SH-SY5Y (cell line): ENCODE measurements around the gene BCAT1.

ENCODE experiments used
- GATA2 ChIP-seq: IDR thresholded peaks from 2 replicates; pipeline ENCODE4 v1.6.1; 2011; ENCODE audit warnings: mild to moderate bottlenecking, low read depth, low read length
- GATA3 ChIP-seq: IDR thresholded peaks from 2 replicates; pipeline ENCODE4 v1.6.1; 2011; ENCODE audit warnings: low read depth, mild to moderate bottlenecking, low read length, moderate library complexity

Gene BCAT1

DNA sequence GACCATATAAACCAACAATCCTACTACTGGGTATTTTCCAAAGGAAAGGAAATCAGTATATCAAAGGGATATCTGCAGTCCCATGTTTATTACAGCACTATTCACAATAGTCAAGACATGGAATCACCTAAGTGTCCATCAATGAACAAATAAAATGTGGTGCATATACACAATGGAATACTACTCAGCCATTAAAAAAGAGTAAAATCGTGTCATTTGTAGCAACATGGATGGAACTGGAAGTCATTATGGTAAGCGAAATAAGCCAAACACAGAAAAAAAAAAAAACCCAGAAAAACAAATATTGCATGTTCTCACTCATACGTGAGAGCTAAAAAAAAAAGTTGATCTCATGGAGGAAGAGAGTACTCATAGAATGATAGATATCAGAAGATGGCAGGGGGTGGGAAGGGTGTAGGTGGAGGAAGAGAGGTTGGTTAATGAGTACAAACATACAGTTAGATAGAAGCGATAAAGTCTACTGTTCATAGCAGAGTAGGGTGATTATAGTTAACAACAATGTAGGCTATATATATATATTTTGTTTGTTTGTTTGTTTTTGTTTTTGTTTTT, 49.3 kb downstream of the BCAT1 start:
- TF ChIP-seq GATA2 (no peak), GATA3 (no peak)

- no peak for TF ChIP-seq GATA2
- TF ChIP-seq GATA3 = no peak
These were observed 50.3 kb downstream of the BCAT1 start for GRCh38 chr12:24898606-24899005.

DNA sequence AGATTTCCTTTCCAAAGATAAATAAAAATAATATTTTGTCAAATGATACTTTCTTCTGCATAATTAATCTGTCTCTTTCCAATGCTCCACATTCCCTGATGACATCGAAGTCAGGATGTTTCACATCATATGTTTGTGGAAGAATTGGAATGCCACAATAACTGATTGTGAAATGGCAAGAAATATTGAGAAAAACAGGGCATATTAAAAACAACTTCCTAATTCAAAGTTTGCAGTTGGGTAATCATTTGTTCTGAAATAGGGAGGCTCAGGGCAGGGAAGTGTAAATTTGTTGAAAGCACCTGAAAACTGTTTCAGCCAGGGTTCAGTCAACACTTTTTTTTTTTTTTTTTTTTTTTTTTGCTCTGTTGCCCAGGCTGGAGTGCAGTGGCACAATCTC, 50.7 kb downstream of the BCAT1 start:
- TF ChIP-seq GATA2 = no peak
- TF ChIP-seq GATA3 = no peak

- TF ChIP-seq GATA2 (no peak), GATA3 (no peak)
These were observed 52.7 kb downstream of the BCAT1 start for GRCh38 chr12:24896171-24896570.

DNA sequence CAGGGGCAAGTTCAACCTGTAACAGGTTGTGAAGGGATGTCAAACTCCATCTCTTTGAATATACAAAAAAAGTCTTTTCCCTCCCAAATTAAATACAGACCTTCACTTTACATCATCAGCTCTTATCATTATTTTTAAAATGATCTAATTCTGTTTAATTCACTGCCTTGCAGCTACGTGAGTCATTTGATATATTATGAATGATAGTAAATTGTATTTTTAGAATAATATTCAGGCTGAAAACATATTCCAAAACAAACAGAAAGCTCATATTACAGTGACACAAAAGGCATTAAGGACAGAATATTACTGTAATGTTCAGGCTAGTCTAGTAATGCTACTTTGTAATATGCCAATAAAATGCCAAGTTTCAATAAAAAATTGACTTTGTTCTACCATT, 53.3 kb downstream of the BCAT1 start:
- TF ChIP-seq GATA3 (no peak), GATA2 (no peak)

DNA sequence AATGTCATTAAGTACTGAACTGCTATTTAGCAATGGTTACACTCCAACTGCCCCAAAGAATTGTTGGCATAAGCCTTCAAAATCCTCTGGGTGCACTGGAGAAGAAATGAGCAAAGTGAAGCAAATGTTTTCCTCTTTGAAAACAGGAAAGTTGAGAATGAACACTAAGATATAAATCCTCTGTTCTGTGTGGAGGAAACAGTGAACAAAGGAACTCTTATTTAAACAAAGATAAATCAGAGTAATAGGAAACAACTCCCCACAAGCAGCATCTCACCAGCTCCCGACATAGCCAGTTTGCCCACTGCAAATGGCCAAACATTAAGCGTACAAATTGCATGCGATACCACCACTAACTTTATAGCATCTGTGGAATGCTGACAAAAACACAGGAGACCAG, 54.0 kb downstream of the BCAT1 start:
- TF ChIP-seq GATA3 = no peak
- TF ChIP-seq GATA2 = no peak

DNA sequence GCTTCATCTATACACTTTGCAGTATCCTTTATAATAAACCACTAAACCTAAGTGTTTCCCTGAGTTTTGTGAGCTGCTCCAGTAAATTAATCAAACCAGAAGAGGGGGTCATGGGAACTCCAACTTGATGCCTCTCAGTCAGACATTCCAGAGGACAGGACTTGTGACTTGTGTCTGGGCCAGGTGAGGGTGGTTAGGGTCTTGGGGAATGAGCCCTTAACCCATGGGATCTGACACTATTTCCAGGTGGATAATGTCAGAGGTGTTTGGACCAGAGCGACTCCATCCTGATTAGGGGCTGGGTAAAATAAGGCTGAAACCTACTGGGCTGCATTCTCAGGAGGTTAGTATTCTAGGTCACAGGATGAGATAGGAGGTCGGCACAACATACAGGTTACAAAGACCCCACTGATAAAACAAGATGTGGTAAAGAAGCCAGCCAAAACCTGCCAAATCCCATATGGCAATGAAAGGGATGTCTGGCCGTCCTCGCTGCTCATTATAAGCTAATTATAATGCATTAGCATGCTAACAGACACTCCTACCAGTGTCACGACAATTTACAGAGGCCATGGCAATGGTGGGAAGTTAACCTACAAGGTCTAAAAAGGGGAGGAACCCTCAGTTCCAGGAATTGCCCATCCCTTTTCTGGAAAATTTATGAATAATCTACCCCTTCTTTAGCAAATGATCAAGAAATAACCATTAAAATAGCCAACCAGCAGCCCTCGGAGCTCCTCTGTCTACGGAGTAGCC, 58.7 kb downstream of the BCAT1 start:
- TF ChIP-seq GATA2 (no peak), GATA3 (no peak)

DNA sequence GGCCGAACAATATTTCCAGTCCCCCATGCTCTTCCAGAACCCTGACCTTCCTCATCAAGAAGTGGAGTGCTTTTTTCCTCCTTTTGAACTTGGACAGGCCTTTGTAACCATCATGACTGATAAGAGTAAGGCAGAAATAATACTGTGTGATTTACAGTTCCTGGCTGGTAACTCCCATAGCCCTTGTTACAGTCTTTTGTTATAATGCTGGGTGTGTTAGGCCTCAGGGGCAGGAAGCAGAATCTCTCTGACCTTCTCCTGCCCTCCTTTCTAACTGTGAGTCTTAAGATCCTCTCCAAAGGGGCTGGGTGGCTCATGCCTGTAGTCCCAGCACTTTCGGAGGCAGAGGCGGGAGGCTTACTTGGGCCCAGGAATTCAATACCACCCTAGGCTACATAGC, 59.5 kb downstream of the BCAT1 start:
- no peak for TF ChIP-seq GATA2
- no peak for TF ChIP-seq GATA3

GRCh38 chr12:24888813-24889212, 60.1 kb downstream of the BCAT1 start:
- TF ChIP-seq GATA2 = no peak
- TF ChIP-seq GATA3 = no peak

- TF ChIP-seq GATA2 = no peak
- TF ChIP-seq GATA3 = peak; percentile 54; the same call in 1 of the 2 replicates
These were observed 64.0 kb downstream of the BCAT1 start for GRCh38 chr12:24884911-24885310.

DNA sequence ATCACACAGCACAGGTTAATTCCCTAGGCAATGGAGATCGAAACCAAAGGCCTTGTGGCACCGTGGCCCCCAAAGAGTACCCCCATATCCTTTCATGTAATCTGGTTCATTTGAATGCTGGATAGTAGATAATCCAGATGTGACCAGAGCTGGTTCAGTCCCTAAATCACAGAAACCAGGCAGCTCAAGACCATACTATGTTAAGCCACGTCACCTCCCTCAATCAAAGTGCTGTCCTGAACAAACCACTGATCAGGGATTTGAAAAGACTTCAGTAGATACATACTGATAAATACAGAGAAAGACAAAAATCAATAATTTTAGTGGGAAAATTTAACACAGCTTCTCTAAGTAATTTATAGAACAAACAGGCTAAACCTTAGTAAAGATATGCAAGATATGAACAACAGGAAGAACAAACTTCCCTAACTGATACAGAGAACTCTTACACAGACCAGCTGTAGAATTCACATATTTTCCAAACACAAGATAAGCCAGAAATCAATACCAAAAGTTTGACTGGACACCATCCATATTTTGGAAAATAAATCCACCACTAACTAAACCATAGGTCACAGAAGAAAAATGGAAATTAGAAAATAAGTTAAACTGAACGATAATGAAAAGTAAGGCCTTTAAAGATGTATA, 67.1 kb downstream of the BCAT1 start:
- TF ChIP-seq GATA2 = no peak
- TF ChIP-seq GATA3 = no peak

- no peak for TF ChIP-seq GATA2
- no peak for TF ChIP-seq GATA3
These were observed 67.7 kb downstream of the BCAT1 start for GRCh38 chr12:24881227-24881626.

DNA sequence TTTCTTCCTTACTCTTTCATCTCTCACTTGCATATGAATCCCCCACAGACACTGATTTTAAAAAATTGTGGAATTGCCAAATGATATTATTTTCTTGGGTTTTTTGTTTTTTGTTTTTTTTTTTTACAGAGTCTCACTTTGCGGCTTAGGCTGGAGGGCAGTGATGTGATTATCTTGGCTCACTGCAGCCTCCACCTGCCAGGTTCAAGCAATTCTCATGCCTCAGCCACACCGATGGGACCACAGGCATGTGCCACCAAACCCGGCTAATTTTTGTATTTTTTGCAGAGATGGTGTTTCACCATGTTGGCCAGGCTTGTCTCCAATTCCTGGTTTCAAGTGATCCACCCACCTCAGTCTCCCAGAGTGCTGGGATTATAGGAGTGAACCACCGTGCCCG, 68.2 kb downstream of the BCAT1 start:
- TF ChIP-seq GATA3 (no peak), GATA2 (no peak)

DNA sequence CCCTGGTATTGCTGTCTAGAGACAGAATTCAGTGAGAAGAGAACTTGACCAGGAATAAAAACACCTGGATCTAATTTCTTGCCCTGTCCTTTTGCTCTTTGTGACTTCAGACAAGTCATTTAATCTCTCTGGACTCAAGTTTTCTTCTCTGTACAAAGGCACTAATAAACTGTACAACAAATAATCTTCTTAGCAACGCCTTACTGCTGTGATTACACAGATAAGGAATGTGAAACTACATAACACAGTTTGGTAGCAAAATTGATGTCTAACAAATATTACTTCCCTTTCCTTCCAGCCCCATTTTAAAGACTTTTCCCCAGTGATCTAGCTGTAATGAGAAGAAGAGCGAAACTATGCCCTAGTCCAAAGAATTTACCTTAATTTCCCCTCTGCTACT, 69.3 kb downstream of the BCAT1 start:
- no peak for TF ChIP-seq GATA3
- no peak for TF ChIP-seq GATA2

- TF ChIP-seq GATA2 (no peak), GATA3 (no peak)
These were observed 73.9 kb downstream of the BCAT1 start for GRCh38 chr12:24875014-24875413.

GRCh38 chr12:24872211-24872610, 76.7 kb downstream of the BCAT1 start:
- TF ChIP-seq GATA3 (no peak), GATA2 (no peak)
